NCI-H187 (cell line): ENCODE data around the gene PHAX.
"Not testable (repeated sequence)": the region's sequence is repeated elsewhere in the genome, so short reads cannot be mapped to it uniquely, and the experiment has no call there.

Experiments
- DNase-seq, 2 experiments: peaks; one replicate each; lab custom pipeline; 2025; lab: John Stamatoyannopoulos, UW

Gene PHAX

DNA sequence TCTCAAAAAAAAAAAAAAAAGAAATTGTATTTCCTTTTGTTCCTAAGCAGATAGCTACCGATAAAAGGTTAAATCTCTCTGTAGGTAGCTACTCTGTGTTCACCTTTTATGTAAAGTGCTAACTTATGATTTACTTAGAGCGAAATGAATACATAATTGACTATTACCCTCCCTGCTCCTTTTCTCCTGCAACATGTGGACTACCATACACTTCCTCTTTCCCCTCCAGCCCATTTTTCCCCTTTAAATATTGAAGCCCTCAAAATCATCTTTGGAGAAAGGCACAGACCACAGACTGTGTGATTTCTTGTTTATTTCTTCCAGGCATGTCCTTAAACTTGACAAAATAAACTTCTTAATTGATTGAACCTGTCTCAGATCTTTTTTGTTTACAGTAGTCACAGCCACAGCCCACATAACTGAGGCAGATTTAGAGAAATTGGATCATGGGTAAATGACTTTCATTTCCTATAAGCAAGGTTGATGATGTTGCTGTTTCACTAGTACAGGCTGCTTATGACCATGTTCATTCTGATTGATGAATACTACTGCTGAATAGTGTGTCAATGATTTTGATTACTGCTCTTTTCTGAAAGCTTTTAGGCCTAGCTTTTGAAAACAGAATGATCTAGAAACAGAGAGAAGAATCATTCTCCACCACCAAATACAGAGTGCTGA lies 59.2 kb downstream of the PHAX start:
- no peak for DNase-seq

GRCh38 chr5:126664586-126664985 lies 63.8 kb downstream of the PHAX start:
- DNase-seq: no peak

- not testable (repeated sequence) for DNase-seq
These were observed 69.4 kb downstream of the PHAX start for GRCh38 chr5:126670109-126670508.

DNA sequence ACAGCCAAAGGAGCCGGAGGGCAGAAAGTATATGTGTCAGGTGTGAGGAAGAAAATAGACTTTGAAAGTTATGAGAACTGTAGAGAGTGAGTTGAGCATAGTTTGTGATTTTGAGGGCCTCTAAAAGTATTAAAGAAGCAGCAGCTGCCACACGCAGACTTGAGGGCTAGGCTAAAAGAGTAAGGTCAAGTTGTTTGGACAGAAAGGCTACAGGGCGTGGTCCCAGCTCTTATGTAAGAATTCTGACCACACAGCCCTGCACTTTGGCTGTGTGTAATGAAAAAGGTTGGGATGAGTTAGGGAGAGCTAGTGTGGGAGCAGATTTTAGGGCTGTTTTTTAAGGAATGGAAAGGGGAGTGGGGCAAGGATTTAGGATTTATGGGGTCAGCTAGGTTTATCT lies 70.9 kb downstream of the PHAX start:
- DNase-seq: not testable (repeated sequence)

DNA sequence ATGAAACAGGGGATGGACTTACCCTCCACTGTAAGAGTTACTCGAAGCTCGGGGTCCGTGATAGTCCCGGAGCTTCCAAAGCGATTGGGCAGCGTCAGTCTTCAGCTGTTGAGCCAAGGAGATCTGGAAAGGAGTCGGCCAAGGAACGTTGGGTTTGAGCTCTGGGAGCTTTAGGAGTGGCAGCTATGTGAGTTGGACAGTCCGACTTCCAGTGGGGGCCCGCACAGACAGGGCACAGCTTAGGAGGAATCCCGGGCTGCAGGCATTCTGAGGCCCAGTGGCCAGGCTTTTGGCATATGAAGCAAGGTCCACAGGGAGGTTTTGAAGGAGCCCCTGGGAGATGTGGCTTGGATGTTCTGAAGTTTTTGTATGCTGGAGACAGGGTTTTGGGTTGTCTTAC lies 72.7 kb downstream of the PHAX start:
- DNase-seq: no peak

DNA sequence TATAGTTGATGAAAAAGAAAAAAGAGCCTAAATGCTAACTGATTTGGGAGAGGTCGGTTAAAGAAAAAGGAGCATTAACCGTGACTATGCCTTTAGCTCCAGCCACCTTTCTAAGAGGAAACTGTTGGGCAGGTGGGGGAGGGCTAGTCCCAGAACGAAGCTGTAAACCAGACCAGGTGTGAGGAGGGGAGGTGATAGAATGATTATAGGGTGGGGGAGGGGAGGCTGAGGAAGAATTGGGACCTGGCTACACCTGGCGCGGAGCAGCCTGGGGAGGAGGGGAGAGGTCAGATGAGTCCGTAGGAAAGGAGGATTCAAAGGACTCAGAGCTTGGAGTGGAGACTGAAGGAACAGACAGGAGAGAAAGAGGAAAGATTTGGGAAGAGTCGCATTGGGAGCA lies 73.4 kb downstream of the PHAX start:
- no peak for DNase-seq

DNA sequence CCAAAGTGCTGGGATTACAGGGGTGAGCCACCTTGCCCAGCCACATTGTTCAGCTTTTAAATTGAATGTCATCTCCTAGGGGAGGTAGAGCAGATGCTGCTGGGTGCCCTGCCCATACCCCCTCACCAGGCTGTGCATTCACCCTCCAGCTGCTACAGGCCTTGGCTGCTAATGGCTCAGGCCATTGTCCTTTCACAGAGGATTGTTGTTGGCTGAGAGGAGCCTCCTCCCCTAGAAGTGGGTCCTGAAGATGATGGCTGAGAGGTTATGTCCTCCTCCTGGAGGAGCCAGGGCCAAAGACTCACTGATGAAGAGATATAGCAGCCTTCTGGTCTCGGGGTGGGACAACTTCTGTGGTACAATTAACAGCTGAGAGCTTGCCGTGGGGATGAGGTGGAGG lies 74.6 kb downstream of the PHAX start:
- no peak for DNase-seq

GRCh38 chr5:126676195-126676624 lies 75.5 kb downstream of the PHAX start:
- DNase-seq: no peak
